GM19463 (cell line): Measurements from ENCODE around the gene HAUS5.

ENCODE experiments used
- ATAC-seq: cut with Tn5 transposase; IDR thresholded peaks from one replicate; pipeline ENCODE4 v1.9.1; 2021; ENCODE audit warnings: mild to moderate bottlenecking, moderate library complexity; ENCODE audit not compliant: unreplicated experiment

Gene HAUS5

DNA sequence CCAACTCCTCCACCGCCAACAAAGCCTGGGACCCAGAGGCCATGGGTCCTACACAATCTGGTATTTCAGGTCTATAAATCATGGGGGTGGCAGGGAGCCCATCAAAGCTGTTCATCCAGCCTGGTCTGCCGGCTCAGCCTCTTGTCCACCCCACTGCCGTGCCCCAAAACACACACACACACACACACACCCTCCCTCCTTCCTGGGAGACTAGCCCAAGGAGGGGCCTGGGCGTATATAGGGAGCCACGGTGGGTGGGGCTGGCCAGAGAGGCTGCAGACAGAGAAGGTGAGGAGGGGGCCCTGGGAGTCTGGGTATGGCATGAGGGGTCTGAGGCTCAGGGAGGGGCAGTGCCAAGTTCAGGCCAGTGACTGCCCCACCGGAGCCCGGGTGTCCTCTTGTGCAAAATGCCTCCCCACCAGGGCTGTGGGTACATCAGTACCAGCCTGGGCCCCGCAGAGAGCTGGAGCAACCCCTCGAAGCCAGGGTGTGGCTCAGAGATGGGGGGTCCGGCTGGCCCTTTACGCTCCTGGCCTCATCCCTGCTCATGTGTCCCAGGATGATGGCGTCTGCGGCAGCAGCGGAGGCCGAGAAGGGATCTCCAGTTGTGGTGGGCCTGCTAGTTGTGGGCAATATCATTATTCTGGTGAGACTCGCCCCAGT is 53.8 kb downstream of the HAUS5 start, which contains the start of gene UPK1A:
TSS of gene UPK1A (plus strand) at position 267 of the 663 bp plus-strand sequence. CDS start at position 563, 296 bp downstream.
- no peak for ATAC-seq

DNA sequence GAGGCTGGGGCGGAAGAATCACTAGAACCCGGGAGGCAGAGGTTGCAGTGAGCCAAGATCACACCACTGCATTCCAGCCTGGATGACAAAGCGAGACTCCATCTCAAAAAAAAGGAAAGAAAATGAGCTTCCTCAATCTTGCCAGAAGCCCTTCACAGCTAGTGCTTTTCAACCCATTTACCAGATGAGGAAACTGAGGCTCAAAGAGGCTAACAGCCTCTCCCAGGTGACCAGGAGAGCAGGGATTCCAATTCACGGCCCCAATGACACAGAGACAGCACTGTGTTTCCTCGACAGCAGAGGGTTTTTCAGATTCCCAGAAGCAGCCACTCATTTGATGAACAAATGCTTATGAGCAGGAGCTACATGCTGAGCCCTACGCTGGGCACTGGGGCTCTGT is 57.0 kb downstream of the HAUS5 start:
- no peak for ATAC-seq

DNA sequence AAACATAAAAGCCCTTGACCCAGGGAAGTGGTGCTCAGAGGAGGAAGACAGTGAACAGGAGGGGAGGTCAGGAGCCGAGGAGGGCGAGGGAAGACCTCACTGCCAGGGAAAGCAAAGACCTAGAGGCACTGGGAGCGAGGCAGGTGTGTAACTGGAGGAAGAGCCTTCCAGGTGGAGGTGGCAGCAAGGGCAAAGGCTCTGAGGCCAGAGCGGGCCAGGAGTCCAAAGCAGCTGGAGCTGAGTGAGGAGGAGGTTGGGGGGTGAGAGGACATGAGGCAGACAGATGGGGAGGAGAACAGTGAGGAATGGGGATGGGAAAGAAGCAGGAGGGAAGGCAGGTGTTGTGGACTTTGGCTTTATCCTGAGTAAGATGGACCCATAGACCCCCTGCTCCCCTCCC is 57.4 kb downstream of the HAUS5 start:
- ATAC-seq = no peak

DNA sequence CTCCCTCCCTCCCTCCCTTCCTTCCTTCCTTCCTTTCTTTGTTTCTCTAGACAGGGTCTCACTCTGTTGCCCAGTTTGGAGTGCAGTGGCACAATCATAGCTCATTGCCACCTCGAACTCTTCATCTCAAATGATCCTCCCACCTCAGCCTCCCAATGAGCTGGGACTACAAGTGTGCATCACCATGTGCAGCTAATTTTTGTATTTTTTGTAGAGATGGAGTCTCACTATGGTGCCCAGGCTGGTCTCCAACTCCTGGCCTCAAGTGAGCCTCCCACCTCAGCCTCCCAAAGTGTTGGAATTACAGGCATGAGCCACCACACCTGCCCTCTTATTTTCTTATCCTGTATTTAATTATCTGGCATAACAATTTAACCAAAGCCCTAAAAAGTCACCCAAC is 58.2 kb downstream of the HAUS5 start:
- no peak for ATAC-seq

DNA sequence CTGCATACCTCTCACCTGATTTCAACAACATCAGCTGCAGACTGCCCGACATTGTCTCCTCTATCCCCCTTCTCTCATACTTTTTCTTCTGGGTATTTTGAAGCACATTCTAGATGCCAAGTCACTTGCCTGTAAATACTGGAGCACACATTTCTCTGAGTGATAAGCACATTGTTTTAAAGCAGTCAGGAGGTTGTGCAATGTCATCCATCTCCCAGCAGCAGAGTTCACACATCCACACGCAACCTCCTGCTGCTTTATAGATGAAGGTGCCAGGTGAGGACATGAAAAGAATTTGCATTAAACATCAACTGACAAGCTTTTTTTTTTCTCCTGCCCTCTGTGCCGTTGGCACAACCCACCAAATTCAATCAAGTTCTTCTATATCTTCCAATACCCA is 59.3 kb downstream of the HAUS5 start:
- ATAC-seq = no peak

DNA sequence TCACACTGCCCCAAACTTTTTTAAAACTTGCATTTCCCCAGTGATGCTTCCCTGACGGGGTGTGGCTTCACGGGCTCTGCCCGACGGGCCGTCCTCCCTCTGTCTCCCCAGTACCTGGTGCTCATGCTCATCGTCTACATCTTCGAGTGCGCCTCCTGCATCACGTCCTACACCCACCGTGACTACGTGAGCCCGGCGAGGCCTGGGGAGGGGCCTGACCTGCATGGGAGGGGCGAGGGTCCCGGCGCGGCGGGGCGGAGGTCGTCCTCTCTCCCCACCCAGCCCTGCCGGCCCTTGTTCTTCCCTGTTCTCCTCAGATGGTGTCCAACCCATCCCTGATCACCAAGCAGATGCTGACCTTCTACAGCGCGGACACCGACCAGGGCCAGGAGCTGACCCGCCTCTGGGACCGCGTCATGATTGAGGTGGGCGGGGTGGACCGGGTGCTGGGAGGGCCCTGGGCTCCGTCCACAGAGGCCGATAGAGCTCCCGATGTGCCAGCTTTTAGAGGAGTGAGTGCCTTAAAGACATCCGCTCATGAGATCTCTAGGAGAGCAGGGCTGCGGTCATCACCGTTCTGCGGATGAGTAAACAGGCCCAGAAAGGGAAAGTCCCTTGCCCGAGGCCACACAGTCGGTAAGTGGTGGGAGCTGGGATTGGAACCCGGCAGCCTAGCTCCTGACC is 60.7 kb downstream of the HAUS5 start:
- no peak for ATAC-seq
